Fibroblast of skin of right biceps (primary cell): ENCODE results near the gene RNH1.

Experiments
- DNase-seq: peaks from one replicate; pipeline ENCODE4 v3.0.0-alpha.2; 2013

Gene RNH1

GRCh38 chr11:506995-507726 lies at the start of gene RNH1:
TSS of gene RNH1 (minus strand) at chr11:507242. CDS start at chr11:502162, 5,080 bp downstream.
- DNase-seq, result peak; percentile 94

GRCh38 chr11:555780-556661 lies 49.0 kb upstream of the RNH1 start:
- no peak for DNase-seq

GRCh38 chr11:555227-555779 lies 48.3 kb upstream of the RNH1 start:
- DNase-seq, result no peak

- DNase-seq, result peak; percentile 43
Measured at GRCh38 chr11:554428-555226, 47.6 kb upstream of the RNH1 start.

GRCh38 chr11:553988-554340 lies 46.9 kb upstream of the RNH1 start:
- no peak for DNase-seq

- no peak for DNase-seq
Measured at GRCh38 chr11:553083-553987, 46.3 kb upstream of the RNH1 start.

- no peak for DNase-seq
Measured at GRCh38 chr11:551596-551995, 44.6 kb upstream of the RNH1 start.

GRCh38 chr11:551131-551530 lies 44.1 kb upstream of the RNH1 start:
- no peak for DNase-seq

- DNase-seq, result no peak
Measured at GRCh38 chr11:550746-551085, 43.7 kb upstream of the RNH1 start.

GRCh38 chr11:550021-550745 lies 43.1 kb upstream of the RNH1 start:
- no peak for DNase-seq

GRCh38 chr11:548700-549603 lies 41.9 kb upstream of the RNH1 start:
- DNase-seq, result no peak

GRCh38 chr11:545171-545570 lies 38.1 kb upstream of the RNH1 start:
- no peak for DNase-seq

GRCh38 chr11:544817-545166 lies 37.8 kb upstream of the RNH1 start:
- no peak for DNase-seq

- DNase-seq, result no peak
Measured at GRCh38 chr11:541433-541885, 34.4 kb upstream of the RNH1 start.

- DNase-seq, result no peak
Measured at GRCh38 chr11:540583-541432, 33.8 kb upstream of the RNH1 start.

GRCh38 chr11:539971-540481 lies 33.0 kb upstream of the RNH1 start:
- no peak for DNase-seq

- no peak for DNase-seq
Measured at GRCh38 chr11:538431-539051, 31.5 kb upstream of the RNH1 start.

GRCh38 chr11:537622-538430 lies 30.8 kb upstream of the RNH1 start:
- DNase-seq, result no peak
